ENCODE results near the gene FEM1C.

DNA sequence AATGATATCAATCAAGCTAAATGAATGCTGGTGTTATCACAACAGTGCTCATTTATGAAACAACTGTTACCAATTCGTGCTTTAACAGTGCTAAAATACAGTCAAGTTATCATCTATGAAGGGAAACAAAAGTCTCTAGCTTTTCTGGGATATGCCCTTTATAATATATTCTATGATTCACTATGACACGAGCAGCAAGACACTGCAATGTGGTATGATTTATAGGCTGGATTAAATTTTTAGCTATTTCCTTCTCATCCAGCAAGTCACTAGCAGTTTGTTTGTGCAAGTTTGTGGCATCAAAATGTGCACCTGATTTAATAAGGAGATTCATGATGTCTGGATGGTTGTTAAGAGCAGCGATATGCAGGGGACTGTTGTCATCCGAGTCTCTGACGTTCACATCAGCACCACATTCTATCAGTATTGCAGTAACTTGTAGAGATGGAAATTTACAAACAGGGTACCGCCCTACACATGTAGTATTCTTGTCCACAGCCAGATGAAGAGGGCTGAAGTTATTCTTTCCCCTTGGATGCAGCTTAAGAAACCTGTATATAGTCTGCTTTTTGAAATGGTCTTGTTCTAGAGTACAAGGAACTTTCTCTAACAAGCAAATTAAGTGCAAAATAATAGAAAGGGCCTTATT, 20.3 kb downstream of the FEM1C start:
- no peak for TF ChIP-seq REPIN1 (tag by site-specific recombination; IDR thresholded peaks at IDR 0.05; ENCODE audit: low read depth)
- TF ChIP-seq, protein P1, sequence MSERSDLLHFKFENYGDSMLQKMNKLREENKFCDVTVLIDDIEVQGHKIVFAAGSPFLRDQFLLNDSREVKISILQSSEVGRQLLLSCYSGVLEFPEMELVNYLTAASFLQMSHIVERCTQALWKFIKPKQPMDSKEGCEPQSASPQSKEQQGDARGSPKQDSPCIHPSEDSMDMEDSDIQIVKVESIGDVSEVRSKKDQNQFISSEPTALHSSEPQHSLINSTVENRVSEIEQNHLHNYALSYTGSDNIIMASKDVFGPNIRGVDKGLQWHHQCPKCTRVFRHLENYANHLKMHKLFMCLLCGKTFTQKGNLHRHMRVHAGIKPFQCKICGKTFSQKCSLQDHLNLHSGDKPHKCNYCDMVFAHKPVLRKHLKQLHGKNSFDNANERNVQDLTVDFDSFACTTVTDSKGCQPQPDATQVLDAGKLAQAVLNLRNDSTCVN (tag by site-specific recombination; optimal IDR thresholded peaks at IDR 0.05) = no peak
- TF ChIP-seq, protein P2, sequence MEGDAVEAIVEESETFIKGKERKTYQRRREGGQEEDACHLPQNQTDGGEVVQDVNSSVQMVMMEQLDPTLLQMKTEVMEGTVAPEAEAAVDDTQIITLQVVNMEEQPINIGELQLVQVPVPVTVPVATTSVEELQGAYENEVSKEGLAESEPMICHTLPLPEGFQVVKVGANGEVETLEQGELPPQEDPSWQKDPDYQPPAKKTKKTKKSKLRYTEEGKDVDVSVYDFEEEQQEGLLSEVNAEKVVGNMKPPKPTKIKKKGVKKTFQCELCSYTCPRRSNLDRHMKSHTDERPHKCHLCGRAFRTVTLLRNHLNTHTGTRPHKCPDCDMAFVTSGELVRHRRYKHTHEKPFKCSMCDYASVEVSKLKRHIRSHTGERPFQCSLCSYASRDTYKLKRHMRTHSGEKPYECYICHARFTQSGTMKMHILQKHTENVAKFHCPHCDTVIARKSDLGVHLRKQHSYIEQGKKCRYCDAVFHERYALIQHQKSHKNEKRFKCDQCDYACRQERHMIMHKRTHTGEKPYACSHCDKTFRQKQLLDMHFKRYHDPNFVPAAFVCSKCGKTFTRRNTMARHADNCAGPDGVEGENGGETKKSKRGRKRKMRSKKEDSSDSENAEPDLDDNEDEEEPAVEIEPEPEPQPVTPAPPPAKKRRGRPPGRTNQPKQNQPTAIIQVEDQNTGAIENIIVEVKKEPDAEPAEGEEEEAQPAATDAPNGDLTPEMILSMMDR (tag by site-specific recombination; IDR thresholded peaks at IDR 0.05) = no peak
- TF ChIP-seq ZNF184 (tag by site-specific recombination; IDR thresholded peaks at IDR 0.05) = no peak
- TF ChIP-seq, protein P3, sequence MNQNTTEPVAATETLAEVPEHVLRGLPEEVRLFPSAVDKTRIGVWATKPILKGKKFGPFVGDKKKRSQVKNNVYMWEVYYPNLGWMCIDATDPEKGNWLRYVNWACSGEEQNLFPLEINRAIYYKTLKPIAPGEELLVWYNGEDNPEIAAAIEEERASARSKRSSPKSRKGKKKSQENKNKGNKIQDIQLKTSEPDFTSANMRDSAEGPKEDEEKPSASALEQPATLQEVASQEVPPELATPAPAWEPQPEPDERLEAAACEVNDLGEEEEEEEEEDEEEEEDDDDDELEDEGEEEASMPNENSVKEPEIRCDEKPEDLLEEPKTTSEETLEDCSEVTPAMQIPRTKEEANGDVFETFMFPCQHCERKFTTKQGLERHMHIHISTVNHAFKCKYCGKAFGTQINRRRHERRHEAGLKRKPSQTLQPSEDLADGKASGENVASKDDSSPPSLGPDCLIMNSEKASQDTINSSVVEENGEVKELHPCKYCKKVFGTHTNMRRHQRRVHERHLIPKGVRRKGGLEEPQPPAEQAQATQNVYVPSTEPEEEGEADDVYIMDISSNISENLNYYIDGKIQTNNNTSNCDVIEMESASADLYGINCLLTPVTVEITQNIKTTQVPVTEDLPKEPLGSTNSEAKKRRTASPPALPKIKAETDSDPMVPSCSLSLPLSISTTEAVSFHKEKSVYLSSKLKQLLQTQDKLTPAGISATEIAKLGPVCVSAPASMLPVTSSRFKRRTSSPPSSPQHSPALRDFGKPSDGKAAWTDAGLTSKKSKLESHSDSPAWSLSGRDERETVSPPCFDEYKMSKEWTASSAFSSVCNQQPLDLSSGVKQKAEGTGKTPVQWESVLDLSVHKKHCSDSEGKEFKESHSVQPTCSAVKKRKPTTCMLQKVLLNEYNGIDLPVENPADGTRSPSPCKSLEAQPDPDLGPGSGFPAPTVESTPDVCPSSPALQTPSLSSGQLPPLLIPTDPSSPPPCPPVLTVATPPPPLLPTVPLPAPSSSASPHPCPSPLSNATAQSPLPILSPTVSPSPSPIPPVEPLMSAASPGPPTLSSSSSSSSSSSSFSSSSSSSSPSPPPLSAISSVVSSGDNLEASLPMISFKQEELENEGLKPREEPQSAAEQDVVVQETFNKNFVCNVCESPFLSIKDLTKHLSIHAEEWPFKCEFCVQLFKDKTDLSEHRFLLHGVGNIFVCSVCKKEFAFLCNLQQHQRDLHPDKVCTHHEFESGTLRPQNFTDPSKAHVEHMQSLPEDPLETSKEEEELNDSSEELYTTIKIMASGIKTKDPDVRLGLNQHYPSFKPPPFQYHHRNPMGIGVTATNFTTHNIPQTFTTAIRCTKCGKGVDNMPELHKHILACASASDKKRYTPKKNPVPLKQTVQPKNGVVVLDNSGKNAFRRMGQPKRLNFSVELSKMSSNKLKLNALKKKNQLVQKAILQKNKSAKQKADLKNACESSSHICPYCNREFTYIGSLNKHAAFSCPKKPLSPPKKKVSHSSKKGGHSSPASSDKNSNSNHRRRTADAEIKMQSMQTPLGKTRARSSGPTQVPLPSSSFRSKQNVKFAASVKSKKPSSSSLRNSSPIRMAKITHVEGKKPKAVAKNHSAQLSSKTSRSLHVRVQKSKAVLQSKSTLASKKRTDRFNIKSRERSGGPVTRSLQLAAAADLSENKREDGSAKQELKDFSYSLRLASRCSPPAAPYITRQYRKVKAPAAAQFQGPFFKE (tag by site-specific recombination; IDR thresholded peaks at IDR 0.05; ENCODE audit: borderline replicate concordance) = no peak
- TF ChIP-seq WT1 (tag by site-specific recombination; IDR thresholded peaks at IDR 0.05) = no peak
